Measurements from ENCODE around the gene PACSIN1. TPM values are rescaled to one million over a fixed set of nuclear protein-coding genes. Genes with fewer than 3 reads are reported as not detected.

Gene PACSIN1
- polyA plus RNA-seq, 1 donor (not counting 4 experiments of a cell fraction or from before 2014, with no cell fraction given) = not detected

DNA sequence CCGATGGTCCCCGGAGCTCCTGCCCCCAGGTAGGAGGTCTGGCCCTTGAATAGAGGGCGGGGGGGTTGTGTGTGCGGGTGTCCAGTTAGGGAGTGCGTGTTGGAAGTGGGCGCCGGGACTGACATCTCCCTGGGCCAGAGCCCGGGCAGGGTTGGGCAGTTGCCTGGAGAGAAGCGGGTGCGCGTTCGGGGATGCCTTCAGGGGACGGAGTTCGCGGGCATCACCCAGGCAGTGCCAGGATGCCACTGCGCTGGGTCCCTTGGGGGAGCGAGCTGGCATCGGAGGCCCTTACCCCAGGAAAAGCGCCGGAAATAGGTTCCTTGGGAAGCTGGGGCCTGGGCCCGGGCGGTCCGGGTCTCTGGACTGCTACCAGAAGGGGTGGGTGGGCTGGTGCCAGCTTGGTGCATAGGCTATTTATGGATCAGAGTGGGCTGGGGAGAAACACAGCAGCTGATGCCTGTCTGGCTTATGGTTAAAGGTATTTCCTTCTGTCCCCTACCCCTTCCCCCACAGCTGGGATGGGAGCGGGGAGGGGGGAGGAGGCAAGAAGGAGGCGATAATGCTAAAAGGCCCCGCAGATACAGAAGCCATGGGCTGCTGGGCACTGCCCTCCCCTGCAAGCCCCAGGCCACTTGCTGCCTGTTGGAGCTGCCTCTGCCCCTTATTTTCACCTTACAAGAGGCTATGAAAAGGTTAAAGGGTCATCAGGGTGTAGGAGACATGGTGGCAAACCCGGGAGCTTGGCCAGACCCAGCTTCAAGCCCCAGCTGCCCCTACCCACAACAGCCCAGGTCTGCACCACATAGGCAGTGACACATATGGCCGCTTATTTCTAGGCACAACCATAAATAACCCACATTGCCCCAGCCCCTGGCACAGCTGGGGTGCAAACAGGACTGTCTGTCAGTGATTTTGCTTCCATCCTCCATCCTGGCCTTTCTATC lies 638 bp downstream of the PACSIN1 start:
- H3K27me3 ChIP-seq (ENCODE audit: control insufficient read depth, extremely low read depth, insufficient read depth, low read length) = peaks cover 17% of the 10 kb centered on the region
- H3K79me2 ChIP-seq (ENCODE audit: control insufficient read depth, insufficient read depth, low read length) = no peaks in the 10 kb centered on the region
- DNase-seq (ENCODE audit: low read depth, low spot score) (no peak), FAIRE-seq (no peak)
- peak overlapping the region; percentile 62 for H3K4me2 ChIP-seq (ENCODE audit: control insufficient read depth, extremely low read depth, insufficient read depth, low read depth, low read length)
- peak overlapping the region in 1 of 3 experiments; percentile 49 for H3K4me3 ChIP-seq (ENCODE audit: control insufficient read depth in 2 of 3, extremely low read depth in 1 of 3, insufficient read depth in 2 of 3, low read depth in 1 of 3, low read length in 3 of 3)
- H3K9me3 ChIP-seq (ENCODE audit: control insufficient read depth, low read depth, low read length) = no peaks in the 10 kb centered on the region
- no peaks in the 10 kb centered on the region for H3K36me3 ChIP-seq (ENCODE audit: control insufficient read depth in 2 of 2, extremely low read depth in 1 of 2, insufficient read depth in 2 of 2, low read length in 2 of 2)
- no peaks in the 10 kb centered on the region for H4K20me1 ChIP-seq (ENCODE audit: control insufficient read depth, extremely low read depth, insufficient read depth, low read length)
- H3K27ac ChIP-seq (ENCODE audit: control insufficient read depth, insufficient read depth, low read length) = no peak overlapping the region
- H2AFZ ChIP-seq (ENCODE audit: control insufficient read depth, low read length) = no peak overlapping the region
- dilution Hi-C loops (cut with MboI; ENCODE audit: extremely low pct_ligation_motif_present, low sequenced_read_pairs) = no loop called here
- peaks cover 3% of the 10 kb centered on the region for H3K4me1 ChIP-seq (ENCODE audit: control insufficient read depth, extremely low read depth, insufficient read depth, low read length)
- no peaks in the 10 kb centered on the region for H3K9me1 ChIP-seq (ENCODE audit: control insufficient read depth, extremely low read depth, insufficient read depth, low read length)
- TF ChIP-seq, protein P1, sequence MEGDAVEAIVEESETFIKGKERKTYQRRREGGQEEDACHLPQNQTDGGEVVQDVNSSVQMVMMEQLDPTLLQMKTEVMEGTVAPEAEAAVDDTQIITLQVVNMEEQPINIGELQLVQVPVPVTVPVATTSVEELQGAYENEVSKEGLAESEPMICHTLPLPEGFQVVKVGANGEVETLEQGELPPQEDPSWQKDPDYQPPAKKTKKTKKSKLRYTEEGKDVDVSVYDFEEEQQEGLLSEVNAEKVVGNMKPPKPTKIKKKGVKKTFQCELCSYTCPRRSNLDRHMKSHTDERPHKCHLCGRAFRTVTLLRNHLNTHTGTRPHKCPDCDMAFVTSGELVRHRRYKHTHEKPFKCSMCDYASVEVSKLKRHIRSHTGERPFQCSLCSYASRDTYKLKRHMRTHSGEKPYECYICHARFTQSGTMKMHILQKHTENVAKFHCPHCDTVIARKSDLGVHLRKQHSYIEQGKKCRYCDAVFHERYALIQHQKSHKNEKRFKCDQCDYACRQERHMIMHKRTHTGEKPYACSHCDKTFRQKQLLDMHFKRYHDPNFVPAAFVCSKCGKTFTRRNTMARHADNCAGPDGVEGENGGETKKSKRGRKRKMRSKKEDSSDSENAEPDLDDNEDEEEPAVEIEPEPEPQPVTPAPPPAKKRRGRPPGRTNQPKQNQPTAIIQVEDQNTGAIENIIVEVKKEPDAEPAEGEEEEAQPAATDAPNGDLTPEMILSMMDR (optimal IDR thresholded peaks at IDR 0.05 in 1 of 3, IDR thresholded peaks at IDR 0.05 in 1 of 3, conservative IDR thresholded peaks at IDR 0.05 in 1 of 3; ENCODE audit: extremely low read depth in 1 of 3, insufficient read depth in 2 of 3, low read length in 3 of 3) = no peak
- TF ChIP-seq EZH2 (IDR thresholded peaks at IDR 0.05; ENCODE audit: low read length) = no peak
- no peak overlapping the region for H3K9ac ChIP-seq (ENCODE audit: control insufficient read depth, extremely low read depth, insufficient read depth, low read length)

DNA sequence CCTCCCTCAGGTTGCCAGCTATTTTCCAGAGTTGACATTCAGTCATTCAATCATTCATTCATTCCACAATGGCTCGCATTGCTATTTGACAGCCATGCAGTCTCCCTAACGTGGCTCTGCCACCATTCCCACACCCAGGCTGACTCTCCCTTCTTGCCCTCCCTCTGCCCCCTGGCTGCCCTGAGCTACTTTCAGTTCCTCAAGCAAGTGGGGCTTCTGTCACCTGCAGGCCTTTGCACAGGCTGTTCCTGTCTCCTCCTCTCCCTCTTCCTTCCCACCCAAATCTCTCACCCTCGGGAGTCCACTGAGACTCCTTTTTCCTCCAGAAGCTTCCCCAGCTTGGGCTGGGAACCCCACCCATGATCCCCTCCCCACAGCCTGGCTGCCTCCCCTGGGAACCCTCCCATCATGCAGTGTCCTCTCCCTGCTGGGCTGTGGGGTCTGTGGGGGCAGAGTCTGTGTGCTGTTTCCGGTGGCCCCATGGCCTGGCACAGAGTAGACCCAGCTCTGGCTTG lies 2.6 kb downstream of the PACSIN1 start:
- no peak for FAIRE-seq
- H3K36me3 ChIP-seq (ENCODE audit: control insufficient read depth in 2 of 2, extremely low read depth in 1 of 2, insufficient read depth in 2 of 2, low read length in 2 of 2) = no peaks in the 10 kb centered on the region
- H4K20me1 ChIP-seq (ENCODE audit: control insufficient read depth, extremely low read depth, insufficient read depth, low read length) = no peaks in the 10 kb centered on the region
- H3K27ac ChIP-seq (ENCODE audit: control insufficient read depth, insufficient read depth, low read length) = no peak overlapping the region
- no peak for TF ChIP-seq EZH2 (IDR thresholded peaks at IDR 0.05; ENCODE audit: low read length)
- TF ChIP-seq, protein P1 (optimal IDR thresholded peaks at IDR 0.05 in 1 of 3, IDR thresholded peaks at IDR 0.05 in 1 of 3, conservative IDR thresholded peaks at IDR 0.05 in 1 of 3; ENCODE audit: extremely low read depth in 1 of 3, insufficient read depth in 2 of 3, low read length in 3 of 3) = no peak
- no peaks in the 10 kb centered on the region for H3K9me1 ChIP-seq (ENCODE audit: control insufficient read depth, extremely low read depth, insufficient read depth, low read length)
- peaks cover 3% of the 10 kb centered on the region for H3K4me1 ChIP-seq (ENCODE audit: control insufficient read depth, extremely low read depth, insufficient read depth, low read length)
- DNase-seq (ENCODE audit: low read depth, low spot score) = no peak
- no peak overlapping the region for H2AFZ ChIP-seq (ENCODE audit: control insufficient read depth, low read length)
- H3K4me3 ChIP-seq (ENCODE audit: control insufficient read depth in 2 of 3, extremely low read depth in 1 of 3, insufficient read depth in 2 of 3, low read depth in 1 of 3, low read length in 3 of 3) = no peak overlapping the region
- dilution Hi-C loops (cut with MboI; ENCODE audit: extremely low pct_ligation_motif_present, low sequenced_read_pairs) = no loop called here
- no peak overlapping the region for H3K9ac ChIP-seq (ENCODE audit: control insufficient read depth, extremely low read depth, insufficient read depth, low read length)
- H3K79me2 ChIP-seq (ENCODE audit: control insufficient read depth, insufficient read depth, low read length) = no peaks in the 10 kb centered on the region
- no peaks in the 10 kb centered on the region for H3K9me3 ChIP-seq (ENCODE audit: control insufficient read depth, low read depth, low read length)
- peaks cover 17% of the 10 kb centered on the region for H3K27me3 ChIP-seq (ENCODE audit: control insufficient read depth, extremely low read depth, insufficient read depth, low read length)
- H3K4me2 ChIP-seq (ENCODE audit: control insufficient read depth, extremely low read depth, insufficient read depth, low read depth, low read length) = no peak overlapping the region

All from keratinocyte (primary cell).